ENCODE measurements around the gene ANKRD7. TPM values are rescaled to one million over a fixed set of nuclear protein-coding genes. Genes with fewer than 3 reads are reported as not detected.

Gene ANKRD7
- total RNA-seq, 1 donor from 2014 or later, result not detected

- TF ChIP-seq CTCF (IDR thresholded peaks at IDR 0.05), result no peak
Measured at GRCh38 chr7:118218413-118219156, 5.9 kb upstream of the ANKRD7 start.

GRCh38 chr7:118219157-118219512, 5.4 kb upstream of the ANKRD7 start:
- no peak overlapping the region for H3K4me3 ChIP-seq
- intact Hi-C loops (cut with DNase I), result no loop called here
- TF ChIP-seq CTCF (IDR thresholded peaks at IDR 0.05), result no peak
- H3K9me3 ChIP-seq, result no peaks in the 10 kb centered on the region
- H3K27ac ChIP-seq, result no peak overlapping the region
- H3K27me3 ChIP-seq, result no peaks in the 10 kb centered on the region
- H3K4me1 ChIP-seq, result no peaks in the 10 kb centered on the region
- DNase-seq (ENCODE audit: low spot score in 2 of 2), result no peak
- H3K36me3 ChIP-seq, result no peaks in the 10 kb centered on the region

More at GRCh38 chr7:118218413-118219156, 5.9 kb upstream of the ANKRD7 start:
- H3K4me1 ChIP-seq, result no peaks in the 10 kb centered on the region
- H3K36me3 ChIP-seq, result no peaks in the 10 kb centered on the region
- intact Hi-C loops (cut with DNase I), result no loop called here
- no peaks in the 10 kb centered on the region for H3K27me3 ChIP-seq
- no peak overlapping the region for H3K27ac ChIP-seq
- H3K4me3 ChIP-seq, result no peak overlapping the region
- no peak for DNase-seq (ENCODE audit: low spot score in 2 of 2)
- H3K9me3 ChIP-seq, result no peaks in the 10 kb centered on the region

- TF ChIP-seq CTCF (IDR thresholded peaks at IDR 0.05), result no peak
- intact Hi-C loops (cut with DNase I), result no loop called here
- no peaks in the 10 kb centered on the region for H3K4me1 ChIP-seq
- no peaks in the 10 kb centered on the region for H3K27me3 ChIP-seq
- H3K9me3 ChIP-seq, result no peaks in the 10 kb centered on the region
- H3K4me3 ChIP-seq, result no peak overlapping the region
- no peaks in the 10 kb centered on the region for H3K36me3 ChIP-seq
- H3K27ac ChIP-seq, result no peak overlapping the region
- no peak for DNase-seq (ENCODE audit: low spot score in 2 of 2)
Measured at GRCh38 chr7:118220583-118220982, 3.9 kb upstream of the ANKRD7 start.

GRCh38 chr7:118222591-118222990, 1.9 kb upstream of the ANKRD7 start:
- Histone ChIP-seq H3K27me3 (no peaks in the 10 kb centered on the region), H3K9me3 (no peaks in the 10 kb centered on the region), H3K4me1 (no peaks in the 10 kb centered on the region), H3K27ac (no peak overlapping the region), H3K4me3 (no peak overlapping the region), H3K36me3 (no peaks in the 10 kb centered on the region)
- intact Hi-C loops (cut with DNase I), result no loop called here
- DNase-seq (ENCODE audit: low spot score in 2 of 2), result no peak
- no peak for TF ChIP-seq CTCF (IDR thresholded peaks at IDR 0.05)

GRCh38 chr7:118232837-118233236, 8.3 kb downstream of the ANKRD7 start:
- Histone ChIP-seq H3K27ac (no peak overlapping the region), H3K4me3 (no peak overlapping the region)
- no peak for DNase-seq (ENCODE audit: low spot score in 2 of 2)

More at GRCh38 chr7:118232837-118233236, 8.3 kb downstream of the ANKRD7 start:
- Histone ChIP-seq H3K4me1 (no peaks in the 10 kb centered on the region), H3K9me3 (no peaks in the 10 kb centered on the region), H3K36me3 (no peaks in the 10 kb centered on the region), H3K27me3 (no peaks in the 10 kb centered on the region)
- TF ChIP-seq CTCF (IDR thresholded peaks at IDR 0.05), result no peak
- intact Hi-C loops (cut with DNase I), result loop anchor here (5.0 kb wide), 1 partner anchor 39 kb away; no protein-coding TSS in a partner anchor
